Middle frontal gyrus (tissue), 1 donor: ENCODE data around the gene CCDC32.
"Not testable (repeated sequence)": the region's sequence is repeated elsewhere in the genome, so short reads cannot be mapped to it uniquely, and the experiment has no call there.

Experiments used
- DNase-seq: peaks from one replicate; pipeline ENCODE4 v3.0.0-alpha.2; 2015; ENCODE audit warnings: low spot score; ENCODE audit errors: extremely low spot score

CCDC32 gene, protein sequence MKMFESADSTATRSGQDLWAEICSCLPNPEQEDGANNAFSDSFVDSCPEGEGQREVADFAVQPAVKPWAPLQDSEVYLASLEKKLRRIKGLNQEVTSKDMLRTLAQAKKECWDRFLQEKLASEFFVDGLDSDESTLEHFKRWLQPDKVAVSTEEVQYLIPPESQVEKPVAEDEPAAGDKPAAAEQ

DNA sequence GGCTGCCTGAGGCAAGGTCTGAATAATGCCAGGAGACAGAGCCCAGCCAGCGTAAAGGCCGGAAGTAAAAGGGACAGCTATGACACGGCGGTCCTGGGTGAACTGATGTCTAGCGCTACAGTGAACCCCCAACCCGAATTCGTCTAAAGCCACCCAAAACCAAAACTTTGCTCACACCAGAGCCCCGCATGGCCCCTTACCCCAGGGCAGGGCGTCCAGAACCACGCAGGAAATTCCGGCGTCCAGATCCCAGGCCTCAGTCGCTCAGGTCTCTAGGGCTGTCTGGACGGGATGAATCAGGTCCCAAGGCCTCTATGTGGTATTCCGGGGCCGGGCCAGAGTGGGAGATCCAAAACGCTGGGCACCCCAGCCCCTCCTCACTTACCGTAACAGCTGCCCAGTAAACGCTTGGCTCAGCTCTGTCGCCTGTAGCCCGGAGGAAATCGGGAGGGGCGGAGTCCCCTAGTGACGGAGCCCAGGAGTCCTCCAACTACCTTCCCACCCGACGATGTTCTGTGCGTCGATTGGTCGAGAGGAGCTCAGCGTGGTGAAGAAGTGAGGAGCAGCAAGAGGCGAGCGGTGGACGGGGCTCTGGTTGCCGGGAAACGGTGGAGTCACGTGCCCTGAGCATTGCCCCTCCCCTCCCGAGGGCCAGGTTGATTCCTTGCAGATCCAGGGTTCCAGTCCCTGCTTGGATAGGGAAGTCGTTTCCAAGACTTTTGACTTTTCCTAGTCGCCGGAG is at the start of gene CCDC32:
Gene CCDC32, minus strand, starts transcription at position 452 of the 742 bp plus-strand sequence. CDS start 2,027 bp downstream, outside the sequence.
- DNase-seq: peak; percentile 97

DNA sequence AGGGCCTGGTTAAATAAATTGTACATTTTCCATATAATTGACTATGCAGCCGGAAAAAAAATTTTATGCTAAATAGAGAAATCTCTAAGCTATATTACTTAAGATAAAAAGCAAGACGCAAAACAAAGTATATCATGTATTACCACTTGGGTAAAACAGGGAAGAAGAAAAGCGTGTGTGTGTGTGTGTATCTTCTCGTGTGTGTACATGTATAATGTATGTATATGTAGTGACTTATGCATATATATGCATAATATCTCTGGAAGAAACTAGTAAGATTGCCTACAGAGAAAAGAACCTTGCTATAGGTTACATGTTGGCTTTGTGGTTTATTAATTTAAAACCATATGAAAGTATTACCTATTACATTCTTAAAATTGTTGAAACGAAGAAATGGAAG is 48.2 kb upstream of the CCDC32 start:
- no peak for DNase-seq

DNA sequence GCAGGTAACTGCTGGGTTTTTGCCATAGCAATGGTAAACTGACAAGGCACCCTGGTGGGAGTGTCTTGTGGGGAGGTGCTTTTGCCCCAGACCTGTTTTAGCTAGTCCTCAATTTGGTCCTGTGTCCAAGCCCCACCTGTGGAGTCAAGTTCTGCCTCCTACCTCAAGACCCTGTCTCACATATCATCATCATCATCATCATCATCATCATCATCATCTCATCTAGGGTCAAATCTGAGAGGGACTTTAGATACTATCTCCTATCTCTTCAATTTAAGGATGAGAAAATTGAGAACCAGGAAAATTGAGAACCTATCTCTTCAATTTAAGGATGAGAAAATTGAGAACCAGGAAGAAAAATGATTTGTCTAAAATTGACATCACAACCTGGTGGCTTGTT is 39.1 kb upstream of the CCDC32 start:
- DNase-seq: no peak

DNA sequence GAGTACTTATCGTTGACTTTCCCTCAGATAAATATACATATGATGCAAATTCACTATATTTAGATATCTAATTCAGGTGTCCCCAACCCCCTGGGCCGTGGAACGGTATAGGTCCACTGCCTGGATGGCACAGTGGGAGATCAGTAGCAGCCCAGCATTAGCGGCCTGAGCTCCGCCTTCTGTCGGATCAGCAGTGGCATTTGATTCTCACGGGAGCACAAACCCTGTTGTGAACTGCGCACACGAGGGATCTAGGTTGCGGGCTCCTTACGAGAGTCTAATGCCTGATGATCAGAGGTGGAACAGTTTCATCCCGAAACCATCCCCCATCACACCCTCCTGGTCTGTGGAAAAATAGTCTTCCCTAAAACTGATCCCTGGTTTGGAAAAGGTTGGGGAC is 36.1 kb upstream of the CCDC32 start:
- no peak for DNase-seq

DNA sequence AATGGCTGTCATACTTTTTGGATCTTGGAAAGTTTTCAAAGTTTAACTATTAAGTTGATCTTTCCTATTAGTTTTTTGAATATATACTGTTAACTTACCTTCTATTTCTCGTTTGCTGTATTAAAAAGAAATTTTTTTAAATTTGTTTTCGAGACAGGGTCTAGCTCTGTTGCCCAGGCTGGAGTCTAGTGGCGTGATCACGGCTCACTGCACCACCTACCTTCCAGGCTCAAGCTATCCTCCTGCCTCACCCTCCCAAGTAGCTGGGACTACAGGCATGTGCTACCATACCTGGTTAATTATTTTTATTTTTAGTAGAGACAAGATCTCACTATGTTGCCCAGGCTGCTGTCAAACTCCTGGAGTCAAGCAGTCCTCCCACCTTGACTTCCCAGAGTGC is 33.8 kb upstream of the CCDC32 start:
- DNase-seq: no peak

DNA sequence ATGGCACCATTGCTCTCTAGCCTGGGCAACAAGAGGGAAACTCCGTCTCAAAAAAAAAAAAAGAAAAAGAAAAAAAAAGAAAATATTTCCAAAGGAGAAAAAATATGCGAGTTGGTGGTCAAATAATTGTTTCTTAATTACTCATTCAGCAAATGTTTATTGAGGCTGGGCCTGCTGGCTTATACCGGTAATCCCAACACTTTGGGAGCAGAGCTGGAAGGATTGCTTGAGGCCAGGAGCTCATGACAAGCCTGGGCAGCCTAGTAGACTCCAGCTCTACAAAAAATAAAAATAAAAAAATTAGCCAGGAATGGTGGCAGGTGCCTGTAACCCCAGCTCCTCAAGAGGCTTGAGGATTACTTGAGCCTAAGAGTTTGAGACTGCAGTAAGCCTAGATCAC is 33.3 kb upstream of the CCDC32 start:
- no peak for DNase-seq

DNA sequence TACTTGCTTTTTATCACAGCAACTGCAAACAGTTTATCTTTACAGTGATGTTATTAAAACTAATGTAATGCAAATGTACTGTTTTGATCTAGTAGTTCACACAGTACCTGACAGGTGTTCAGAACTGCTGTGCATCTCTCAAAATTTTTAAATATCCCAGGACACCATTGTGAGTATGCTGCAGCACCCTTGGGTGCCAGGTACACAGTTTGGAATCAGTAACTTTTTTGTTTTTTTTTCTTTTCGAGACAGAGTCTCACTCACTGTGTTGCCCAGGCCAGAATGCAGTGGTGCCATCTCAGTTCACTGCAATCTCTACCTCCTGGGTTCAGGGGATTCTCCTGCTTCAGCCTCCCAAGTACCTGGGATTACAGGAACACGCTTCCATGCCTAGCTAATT is 32.2 kb upstream of the CCDC32 start:
- DNase-seq: no peak

DNA sequence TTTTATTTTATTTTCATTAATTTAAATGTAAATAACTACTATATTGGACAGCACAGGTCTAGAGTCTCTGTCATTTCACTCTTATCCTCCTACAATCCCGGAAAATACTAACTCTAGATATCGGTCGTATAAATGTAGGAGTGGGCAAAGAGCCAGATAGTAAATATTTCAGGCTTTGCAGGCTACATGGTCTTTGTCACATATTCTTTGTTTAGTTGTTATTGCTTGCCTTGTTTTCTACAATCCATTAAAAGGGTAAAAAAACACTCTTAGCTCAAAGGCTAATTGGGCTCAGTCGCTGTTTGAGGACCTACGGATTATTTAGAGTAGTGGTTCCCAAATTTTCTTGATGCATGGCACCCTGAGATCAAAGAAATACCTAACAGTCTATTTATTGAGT is 30.9 kb upstream of the CCDC32 start:
- no peak for DNase-seq

DNA sequence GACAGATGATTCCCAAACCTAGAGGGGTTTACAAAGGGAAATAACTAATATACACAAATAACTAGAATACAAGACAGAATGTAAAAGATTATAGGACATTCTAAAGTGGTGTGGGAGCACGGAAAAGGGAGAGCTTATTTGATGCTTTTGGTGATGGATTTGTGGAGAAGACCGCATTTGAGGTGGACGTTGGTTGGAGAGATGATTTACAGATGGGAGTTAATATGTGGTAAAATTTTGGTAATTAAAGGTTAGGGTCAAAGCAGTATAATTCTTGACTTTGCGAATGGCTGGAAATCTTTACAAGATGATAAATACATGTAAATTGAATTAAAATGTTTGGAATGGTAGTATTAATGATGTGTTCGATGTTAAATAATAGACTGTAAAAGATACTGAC is 30.4 kb upstream of the CCDC32 start:
- DNase-seq: no peak

DNA sequence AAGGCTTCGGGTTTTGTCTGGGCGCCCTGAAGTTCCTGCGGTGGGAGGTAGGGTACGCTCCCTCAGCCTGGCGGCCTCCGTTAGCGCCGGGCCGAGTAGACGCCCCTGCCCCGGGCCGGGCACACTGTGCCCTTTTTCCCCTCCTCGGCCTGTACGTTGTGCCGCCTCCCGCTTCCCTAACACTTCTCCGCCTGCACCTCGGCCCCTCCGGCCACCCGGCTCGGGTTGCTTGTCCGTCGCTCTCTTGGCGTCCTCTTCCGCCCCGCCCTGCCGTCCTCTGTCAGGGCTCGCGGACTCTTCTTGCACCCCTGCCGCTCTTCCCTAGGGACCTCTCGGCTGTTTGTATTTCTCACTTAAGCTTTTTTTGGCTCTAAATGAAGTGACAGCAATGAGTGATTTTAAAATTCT is 29.6 kb upstream of the CCDC32 start:
- no peak for DNase-seq

DNA sequence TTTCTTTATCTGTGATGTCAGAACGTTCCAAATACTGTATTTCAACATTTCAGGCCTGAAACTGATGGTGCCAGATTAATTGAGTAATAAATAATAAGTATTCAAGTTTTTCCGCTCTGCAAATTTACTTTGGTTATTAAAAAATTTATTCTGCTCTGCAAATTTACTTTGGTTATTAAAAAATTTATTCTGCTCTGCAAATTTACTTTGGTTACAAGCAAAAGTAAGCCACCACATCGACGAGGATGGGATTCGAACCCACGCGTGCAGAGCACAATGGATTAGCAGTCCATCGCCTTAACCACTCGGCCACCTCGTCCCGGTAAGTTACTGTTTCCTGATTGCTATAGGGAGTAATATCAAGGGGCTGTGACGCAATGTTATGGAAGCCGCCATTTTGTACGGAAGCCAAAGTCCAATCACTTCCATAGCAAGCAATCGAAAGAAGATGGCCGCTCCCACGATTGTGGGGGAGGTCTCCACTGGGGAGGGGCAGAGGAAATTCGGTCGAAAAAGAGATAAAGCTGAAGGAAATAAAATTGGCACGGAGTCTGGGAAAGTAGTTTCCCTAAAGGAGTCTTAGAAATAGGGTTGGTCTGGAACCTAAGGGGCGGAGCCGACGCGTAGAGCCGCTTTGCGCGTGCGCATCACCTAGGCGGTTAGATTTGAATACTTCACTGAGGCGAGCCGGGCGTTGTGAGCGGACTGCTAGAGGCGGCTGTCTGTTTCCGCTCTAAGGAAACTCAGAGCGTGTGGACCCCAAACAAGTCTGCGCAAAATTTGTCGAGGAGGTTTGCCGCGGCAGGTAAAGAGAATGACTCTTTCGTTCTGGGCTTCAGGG is 29.0 kb upstream of the CCDC32 start, which contains the start of gene KNL1:
Gene KNL1, plus strand, starts transcription at position 662 of the 841 bp plus-strand sequence. CDS start 8,683 bp downstream, outside the sequence.
- DNase-seq: peak; percentile 92

DNA sequence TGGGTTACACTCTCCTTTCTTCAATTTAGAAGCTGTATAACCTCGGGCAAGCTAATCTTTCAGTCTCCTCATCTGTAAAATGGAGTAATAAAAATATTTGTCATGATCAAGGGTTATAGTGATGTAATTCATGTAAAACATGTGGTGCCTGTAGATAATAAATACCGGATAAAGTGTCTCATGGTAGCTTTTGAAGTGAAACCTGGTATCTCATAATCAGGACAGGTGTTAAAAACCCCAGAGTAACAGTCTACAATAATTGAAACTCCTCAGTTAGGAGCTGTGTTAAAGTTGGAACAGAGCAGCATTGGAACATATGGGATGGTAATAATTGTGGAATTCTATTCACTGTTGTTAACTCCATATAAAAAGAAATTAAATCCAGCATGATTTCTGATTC is 28.3 kb upstream of the CCDC32 start:
- no peak for DNase-seq

DNA sequence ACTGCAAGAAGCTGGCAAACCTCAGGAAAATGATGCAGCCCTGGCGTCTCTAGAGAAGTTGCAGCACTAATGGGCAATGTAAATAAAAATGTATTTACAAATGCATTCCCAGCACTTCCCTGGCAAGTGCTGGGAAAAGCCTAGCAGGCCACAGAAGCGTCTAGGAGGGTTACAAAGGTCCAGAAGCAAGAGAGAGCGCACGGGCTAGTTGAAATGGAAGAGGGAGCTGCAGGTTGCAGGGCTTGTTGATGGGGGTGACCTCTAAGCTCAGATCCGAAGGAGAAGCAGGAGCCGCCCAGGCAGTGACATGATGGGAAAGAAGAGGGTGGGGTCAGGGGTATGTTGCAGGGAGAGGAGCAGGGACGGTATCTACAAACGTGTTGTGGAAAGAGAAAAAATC is 26.5 kb upstream of the CCDC32 start:
- no peak for DNase-seq

DNA sequence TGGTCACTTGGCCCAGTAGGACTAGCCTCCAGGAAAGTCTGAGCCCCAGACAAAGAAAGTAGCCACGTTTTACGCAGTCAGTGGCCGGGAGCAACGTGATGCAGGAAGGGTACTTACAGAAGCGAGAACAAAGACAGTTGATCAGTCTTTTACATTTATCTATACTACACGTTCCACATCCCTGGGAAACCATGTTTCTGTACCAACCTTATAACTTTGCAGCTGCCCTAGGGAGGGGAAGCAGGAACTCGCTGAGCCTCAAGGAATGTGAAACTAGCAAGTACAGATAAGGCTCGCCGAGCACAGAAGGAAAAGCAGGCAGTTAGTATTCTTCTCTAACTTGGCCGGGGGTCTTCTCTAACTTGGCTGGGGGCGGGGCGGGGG is 25.8 kb upstream of the CCDC32 start:
- DNase-seq: no peak

DNA sequence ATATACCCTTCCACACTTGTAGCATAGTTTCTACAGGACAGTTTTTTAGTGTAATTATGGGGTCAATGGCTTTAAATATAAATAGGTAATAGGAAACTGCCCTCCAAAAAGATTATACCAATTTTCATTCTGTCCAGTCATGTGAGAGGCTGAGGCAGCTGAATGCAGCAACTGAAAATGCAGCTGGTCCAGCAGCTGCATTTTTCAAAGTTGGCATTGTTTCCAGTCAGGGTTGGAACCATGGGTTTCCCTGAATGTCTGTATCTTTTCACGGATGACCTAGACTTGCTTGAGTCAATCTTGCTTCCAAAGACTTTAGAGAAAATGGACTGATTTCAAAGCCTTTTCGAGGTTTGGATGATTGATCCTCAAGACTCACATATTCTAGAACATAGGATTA is 19.3 kb upstream of the CCDC32 start:
- DNase-seq: no peak

DNA sequence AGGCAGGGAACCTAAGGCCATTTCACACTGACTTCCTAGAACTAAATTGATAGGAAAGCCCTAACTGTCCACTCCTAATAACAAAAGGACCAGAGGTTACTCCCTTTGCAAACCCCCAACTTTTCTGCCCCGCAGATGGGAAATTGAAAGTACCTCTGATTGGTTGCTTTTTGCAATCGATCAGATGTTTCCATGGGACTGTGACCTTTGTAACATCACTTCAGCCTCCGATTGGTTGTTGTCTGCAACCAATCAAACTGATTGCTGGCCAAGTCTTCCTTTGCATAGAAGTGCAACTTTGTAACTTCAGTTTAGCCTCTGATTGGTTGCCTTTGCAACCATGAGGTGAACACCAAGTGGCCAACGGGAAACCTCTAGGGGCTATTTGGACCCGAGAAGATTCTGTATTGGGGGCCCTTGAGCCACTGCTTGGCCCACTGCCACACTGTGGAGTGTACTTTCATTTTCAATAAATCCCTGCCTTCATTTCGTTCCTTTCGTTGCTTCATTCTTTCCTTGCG is 17.9 kb upstream of the CCDC32 start:
- no peak for DNase-seq

DNA sequence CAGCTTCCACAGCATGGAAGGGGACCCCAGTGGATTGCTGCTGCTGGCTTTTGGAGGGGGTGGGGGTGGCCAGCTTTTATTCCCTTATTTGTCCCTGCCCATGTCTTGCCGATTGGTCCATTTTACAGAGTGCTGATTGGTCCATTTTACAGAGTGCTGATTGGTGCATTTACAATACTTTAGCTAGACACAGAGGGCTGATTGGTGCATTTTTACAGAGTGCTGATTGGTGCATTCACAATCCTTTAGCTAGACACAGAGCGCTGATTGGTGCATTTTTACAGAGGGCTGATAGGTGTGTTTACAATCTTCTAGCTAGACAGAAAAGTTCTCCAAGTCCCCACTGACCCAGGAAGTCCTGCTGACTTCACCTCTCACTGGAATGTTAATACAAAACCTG is 17.0 kb upstream of the CCDC32 start:
- DNase-seq: not testable (repeated sequence)

DNA sequence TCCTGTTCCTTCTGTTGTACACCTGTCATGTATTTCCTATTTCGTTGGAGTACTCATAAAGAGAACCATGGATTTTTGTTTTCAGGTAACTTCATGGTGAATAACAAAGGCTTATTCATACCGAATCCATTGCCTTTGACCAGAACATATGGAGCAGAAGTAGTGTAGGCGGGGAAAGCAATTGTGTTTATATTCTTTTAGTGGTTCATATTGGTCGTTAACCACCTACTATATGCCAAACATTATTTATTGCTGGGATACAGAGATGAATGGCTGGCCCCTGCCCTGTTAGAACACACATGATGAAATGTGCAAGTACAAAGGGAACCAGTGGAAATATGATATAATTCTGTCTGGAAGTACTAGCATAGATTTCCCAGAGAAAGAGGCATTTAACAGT is 14.1 kb upstream of the CCDC32 start:
- no peak for DNase-seq

DNA sequence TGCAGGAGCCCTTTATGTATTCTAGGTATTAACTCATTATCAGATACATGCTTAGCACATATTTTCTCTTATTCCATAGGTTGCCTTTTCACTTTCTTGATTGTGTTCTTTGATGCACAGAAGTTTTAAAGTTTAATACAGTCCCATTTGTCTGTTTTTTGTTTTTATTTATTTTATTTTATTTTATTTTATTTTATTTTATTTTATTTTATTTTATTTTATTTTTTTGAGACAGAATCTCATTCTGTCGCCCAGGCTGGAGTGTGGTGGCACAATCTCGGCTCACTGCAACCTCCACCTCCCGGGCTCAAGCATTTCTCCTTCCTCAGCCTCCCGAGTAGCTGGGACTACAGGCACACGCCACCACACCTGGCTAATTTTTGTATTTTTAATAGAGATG is 12.1 kb upstream of the CCDC32 start:
- not testable (repeated sequence) for DNase-seq

DNA sequence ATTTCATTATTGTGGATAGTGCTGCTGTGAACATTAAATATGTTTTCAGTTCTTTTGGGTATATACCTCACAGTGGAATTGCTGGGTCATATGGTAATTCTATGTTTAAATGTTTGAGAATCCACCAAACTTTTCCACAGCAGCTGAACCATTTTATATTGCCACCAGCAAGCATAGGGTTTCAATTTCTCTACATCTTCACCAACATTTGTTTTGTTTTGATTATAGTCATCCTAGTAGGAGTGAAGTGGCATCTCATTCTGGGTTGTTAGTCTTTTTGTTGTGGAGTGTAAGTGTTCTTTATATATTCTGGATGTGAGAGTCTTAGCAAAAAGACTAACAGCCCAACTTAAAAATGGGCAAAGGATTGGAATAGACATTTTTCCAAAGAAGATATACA is 10.3 kb upstream of the CCDC32 start:
- DNase-seq: no peak

DNA sequence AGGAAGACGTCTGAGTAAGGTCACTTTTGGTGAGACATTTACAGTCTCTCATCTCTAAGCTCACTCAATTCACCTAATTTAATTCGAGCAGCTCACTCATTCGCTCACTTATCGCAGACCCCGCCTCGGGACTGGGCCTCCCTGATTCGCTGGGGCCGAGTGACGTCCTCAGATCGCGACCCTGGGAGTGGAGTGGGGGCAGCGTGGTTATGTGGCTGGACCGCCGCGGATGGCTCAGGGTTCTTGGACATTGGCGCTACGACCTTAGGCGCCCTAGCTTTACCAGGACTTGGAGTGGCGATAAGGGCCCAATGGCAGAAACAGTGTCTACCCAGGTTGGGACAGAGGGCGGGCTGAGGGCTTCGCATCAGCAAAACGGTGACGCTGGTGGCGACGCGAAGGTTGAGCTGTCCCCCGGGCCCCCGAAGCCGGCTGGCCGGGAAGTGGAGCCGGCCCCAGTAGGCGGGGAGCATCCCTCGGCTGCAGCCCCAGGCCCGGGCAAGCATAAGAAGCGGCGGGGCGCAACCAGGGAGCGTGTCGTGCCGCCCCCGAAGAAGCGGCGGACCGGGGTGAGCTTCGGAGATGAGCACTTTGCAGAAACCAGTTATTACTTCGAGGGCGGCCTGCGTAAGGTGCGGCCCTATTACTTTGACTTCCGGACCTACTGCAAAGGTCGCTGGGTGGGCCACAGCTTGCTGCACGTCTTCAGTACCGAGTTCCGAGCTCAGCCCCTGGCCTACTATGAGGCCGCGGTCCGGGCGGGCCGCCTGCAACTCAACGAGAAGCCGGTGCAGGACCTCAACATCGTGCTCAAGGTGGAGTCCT is 4.5 kb upstream of the CCDC32 start, which contains the start of gene RPUSD2:
Gene RPUSD2, plus strand, starts transcription at position 171 of the 825 bp plus-strand sequence. Its CDS starts 39 bp downstream, at position 210.
- DNase-seq: peak; percentile 88
